B cell (primary cell): Measurements from ENCODE around the gene GNPDA1.
"Not testable (repeated sequence)": the region's sequence is repeated elsewhere in the genome, so short reads cannot be mapped to it uniquely, and the experiment has no call there.

Experiments used
- EZH2 ChIP-seq: IDR thresholded peaks from 2 replicates; pipeline ENCODE4 v1.6.1; 2012; ENCODE audit warnings: borderline replicate concordance, low read depth, mild to moderate bottlenecking, moderate library complexity, low read length; ENCODE audit not compliant: insufficient read depth, poor library complexity, severe bottlenecking
- TF ChIP-seq, protein P1 (sequence below): fragments of 200-600 bp; IDR thresholded peaks from one replicate; pipeline ENCODE4 v1.8.0; 2022; ENCODE audit warnings: antibody characterized with exemption, mild to moderate bottlenecking

DNA sequence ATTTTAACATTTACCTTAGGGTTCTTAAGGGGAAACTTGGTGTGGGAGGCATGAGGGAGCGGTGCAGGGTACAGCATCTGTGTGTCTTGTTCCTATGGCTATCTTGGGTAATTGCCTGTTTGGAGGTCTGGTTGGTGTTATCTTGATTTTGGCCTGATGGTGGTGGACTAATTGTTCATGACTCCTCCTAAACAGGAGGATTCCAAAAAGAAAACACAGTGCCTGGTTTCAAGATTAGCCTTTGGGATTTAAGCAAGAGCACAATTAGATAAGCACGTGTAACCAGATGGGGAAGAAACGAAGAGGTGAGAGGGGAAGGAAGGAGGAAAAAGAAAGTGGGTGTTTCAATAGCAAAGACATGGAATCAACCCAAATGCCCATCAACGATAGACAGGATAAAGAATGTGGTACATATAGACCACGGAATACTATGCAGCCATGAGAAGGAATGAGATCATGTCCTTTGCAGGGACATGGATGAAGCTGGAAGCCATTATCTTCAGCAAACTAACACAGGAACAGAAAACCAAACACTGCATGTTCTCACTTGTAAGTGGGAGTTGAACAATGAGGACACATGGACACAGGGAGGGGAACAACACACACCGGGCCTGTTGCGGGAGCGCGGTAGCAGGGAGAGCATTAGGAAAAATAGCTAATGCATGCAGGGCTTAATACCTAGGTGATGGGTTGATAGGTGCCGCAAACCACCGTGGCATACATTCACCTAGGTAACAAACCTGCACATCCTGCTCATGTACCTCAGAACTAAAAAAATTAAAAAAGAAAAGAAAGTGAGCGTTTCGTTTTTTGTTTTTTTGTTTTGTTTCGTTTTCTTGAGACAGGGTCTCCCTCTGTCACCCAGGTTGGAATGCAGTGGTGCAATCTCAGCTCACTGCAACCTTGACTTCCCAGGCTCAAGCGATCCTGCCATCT, 21.1 kb upstream of the GNPDA1 start:
- TF ChIP-seq, protein P1, sequence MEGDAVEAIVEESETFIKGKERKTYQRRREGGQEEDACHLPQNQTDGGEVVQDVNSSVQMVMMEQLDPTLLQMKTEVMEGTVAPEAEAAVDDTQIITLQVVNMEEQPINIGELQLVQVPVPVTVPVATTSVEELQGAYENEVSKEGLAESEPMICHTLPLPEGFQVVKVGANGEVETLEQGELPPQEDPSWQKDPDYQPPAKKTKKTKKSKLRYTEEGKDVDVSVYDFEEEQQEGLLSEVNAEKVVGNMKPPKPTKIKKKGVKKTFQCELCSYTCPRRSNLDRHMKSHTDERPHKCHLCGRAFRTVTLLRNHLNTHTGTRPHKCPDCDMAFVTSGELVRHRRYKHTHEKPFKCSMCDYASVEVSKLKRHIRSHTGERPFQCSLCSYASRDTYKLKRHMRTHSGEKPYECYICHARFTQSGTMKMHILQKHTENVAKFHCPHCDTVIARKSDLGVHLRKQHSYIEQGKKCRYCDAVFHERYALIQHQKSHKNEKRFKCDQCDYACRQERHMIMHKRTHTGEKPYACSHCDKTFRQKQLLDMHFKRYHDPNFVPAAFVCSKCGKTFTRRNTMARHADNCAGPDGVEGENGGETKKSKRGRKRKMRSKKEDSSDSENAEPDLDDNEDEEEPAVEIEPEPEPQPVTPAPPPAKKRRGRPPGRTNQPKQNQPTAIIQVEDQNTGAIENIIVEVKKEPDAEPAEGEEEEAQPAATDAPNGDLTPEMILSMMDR = not testable (repeated sequence)
- TF ChIP-seq EZH2 = not testable (repeated sequence)
